HEK293 (cell line): ENCODE measurements around the gene EBP.

Experiments used
- INSM2 ChIP-seq: fragments of 450-650 bp; formaldehyde crosslinking; IDR thresholded peaks from 2 replicates; pipeline ENCODE4 v1.5.1; 2016; ENCODE audit warnings: missing biosample characterization, missing genetic modification characterization
- KLF16 ChIP-seq: fragments of 450-650 bp; formaldehyde crosslinking; IDR thresholded peaks from 2 replicates; pipeline ENCODE4 v1.5.1; 2017; ENCODE audit warnings: missing biosample characterization, missing genetic modification characterization
- MEIS1 ChIP-seq: sonication (generic); formaldehyde crosslinking; IDR thresholded peaks from 2 replicates; pipeline ENCODE4 v1.8.1; 2022; ENCODE audit warnings: missing genetic modification reagents, mild to moderate bottlenecking, borderline replicate concordance
- MYNN ChIP-seq: fragments of 450-650 bp; formaldehyde crosslinking; IDR thresholded peaks from 2 replicates; pipeline ENCODE4 v1.5.1; 2016; ENCODE audit warnings: missing biosample characterization, missing genetic modification characterization, borderline replicate concordance
- ZBTB8A ChIP-seq: fragments of 450-650 bp; formaldehyde crosslinking; IDR thresholded peaks from 2 replicates; pipeline ENCODE4 v1.5.1; 2016; ENCODE audit warnings: missing biosample characterization, missing genetic modification characterization
- ZFP41 ChIP-seq: fragments of 450-650 bp; formaldehyde crosslinking; IDR thresholded peaks from 2 replicates; pipeline ENCODE4 v1.5.1; 2016; ENCODE audit warnings: missing biosample characterization, missing genetic modification characterization, borderline replicate concordance
- ZNF10 ChIP-seq: fragments of 450-650 bp; formaldehyde crosslinking; IDR thresholded peaks from 2 replicates; pipeline ENCODE4 v1.5.1; 2017; ENCODE audit warnings: missing biosample characterization, missing genetic modification characterization
- ZNF112 ChIP-seq: fragments of 450-650 bp; formaldehyde crosslinking; IDR thresholded peaks from 2 replicates; pipeline ENCODE4 v1.5.0; 2017; ENCODE audit warnings: missing biosample characterization, missing genetic modification characterization
- ZNF132 ChIP-seq: fragments of 450-650 bp; formaldehyde crosslinking; IDR thresholded peaks from 2 replicates; pipeline ENCODE4 v1.5.1; 2017; ENCODE audit warnings: missing biosample characterization, missing genetic modification characterization, borderline replicate concordance
- ZNF146 ChIP-seq: fragments of 450-650 bp; formaldehyde crosslinking; IDR thresholded peaks from 2 replicates; pipeline ENCODE4 v1.5.1; 2016; ENCODE audit warnings: missing biosample characterization, missing genetic modification characterization
- ZNF157 ChIP-seq: fragments of 450-650 bp; formaldehyde crosslinking; IDR thresholded peaks from 2 replicates; pipeline ENCODE4 v1.5.1; 2016; ENCODE audit warnings: missing biosample characterization, missing genetic modification characterization
- ZNF174 ChIP-seq: fragments of 450-650 bp; formaldehyde crosslinking; IDR thresholded peaks from 2 replicates; pipeline ENCODE4 v1.5.0; 2017; ENCODE audit warnings: missing biosample characterization, mild to moderate bottlenecking, missing genetic modification characterization
- ZNF184 ChIP-seq: fragments of 450-650 bp; IDR thresholded peaks from 2 replicates; pipeline ENCODE4 v1.5.1; 2018; ENCODE audit warnings: missing biosample characterization, mild to moderate bottlenecking, missing genetic modification characterization
- ZNF350 ChIP-seq: fragments of 450-650 bp; formaldehyde crosslinking; IDR thresholded peaks from 2 replicates; pipeline ENCODE4 v1.5.0; 2017; ENCODE audit warnings: missing biosample characterization, mild to moderate bottlenecking, missing genetic modification characterization
- ZNF362 ChIP-seq: fragments of 450-650 bp; formaldehyde crosslinking; IDR thresholded peaks from 2 replicates; pipeline ENCODE4 v1.5.1; 2016; ENCODE audit warnings: missing biosample characterization, missing genetic modification characterization
- ZNF391 ChIP-seq: fragments of 450-650 bp; formaldehyde crosslinking; IDR thresholded peaks from 2 replicates; pipeline ENCODE4 v1.5.1; 2016; ENCODE audit warnings: low read depth, missing biosample characterization, missing genetic modification characterization, borderline replicate concordance
- ZNF610 ChIP-seq: fragments of 450-650 bp; formaldehyde crosslinking; IDR thresholded peaks from 2 replicates; pipeline ENCODE4 v1.5.1; 2016; ENCODE audit warnings: missing biosample characterization, missing genetic modification characterization, borderline replicate concordance
- ZNF654 ChIP-seq: fragments of 450-650 bp; formaldehyde crosslinking; IDR thresholded peaks from 2 replicates; pipeline ENCODE4 v1.5.1; 2016; ENCODE audit warnings: low read depth, missing biosample characterization, missing genetic modification characterization
- ZNF76 ChIP-seq: fragments of 450-650 bp; formaldehyde crosslinking; IDR thresholded peaks from 2 replicates; pipeline ENCODE4; 2016; ENCODE audit warnings: low read depth, missing biosample characterization, missing genetic modification characterization, borderline replicate concordance
- ZNF777 ChIP-seq: fragments of 450-650 bp; formaldehyde crosslinking; IDR thresholded peaks from 2 replicates; pipeline ENCODE4 v1.5.1; 2017; ENCODE audit warnings: missing biosample characterization, missing genetic modification characterization, borderline replicate concordance
- ZNF791 ChIP-seq: fragments of 450-650 bp; formaldehyde crosslinking; IDR thresholded peaks from 2 replicates; pipeline ENCODE4 v1.5.1; 2016; ENCODE audit warnings: missing biosample characterization, missing genetic modification characterization
- ZNF843 ChIP-seq: fragments of 450-650 bp; formaldehyde crosslinking; IDR thresholded peaks from 2 replicates; pipeline ENCODE4 v1.5.1; 2016; ENCODE audit warnings: missing biosample characterization, missing genetic modification characterization
- ZSCAN23 ChIP-seq: fragments of 450-650 bp; formaldehyde crosslinking; IDR thresholded peaks from 2 replicates; pipeline ENCODE4 v1.5.1; 2016; ENCODE audit warnings: missing biosample characterization, missing genetic modification characterization
- TF ChIP-seq, protein P1 (sequence below): fragments of 450-650 bp; formaldehyde crosslinking; IDR thresholded peaks from 2 replicates; pipeline ENCODE4 v1.5.1; 2016; ENCODE audit warnings: missing biosample characterization, missing genetic modification characterization
- TF ChIP-seq, protein P2 (sequence below): fragments of 450-650 bp; formaldehyde crosslinking; IDR thresholded peaks from 2 replicates; pipeline ENCODE4 v1.5.1; 2017; ENCODE audit warnings: missing biosample characterization, mild to moderate bottlenecking, missing genetic modification characterization, moderate library complexity
- TF ChIP-seq, protein P3 (sequence below): IDR thresholded peaks from 2 replicates; pipeline ENCODE4 v1.6.1; 2011; ENCODE audit warnings: mild to moderate bottlenecking, low read depth, low read length, borderline replicate concordance
- TF ChIP-seq, protein P4 (sequence below): fragments of 450-650 bp; formaldehyde crosslinking; optimal IDR thresholded peaks from 2 replicates; pipeline ENCODE3; 2016; ENCODE audit warnings: missing biosample characterization, mild to moderate bottlenecking, missing genetic modification characterization
- TF ChIP-seq, protein P5 (sequence below): fragments of 450-650 bp; formaldehyde crosslinking; IDR thresholded peaks from 2 replicates; pipeline ENCODE4 v1.5.1; 2016; ENCODE audit warnings: missing biosample characterization, missing genetic modification characterization

EBP gene

DNA sequence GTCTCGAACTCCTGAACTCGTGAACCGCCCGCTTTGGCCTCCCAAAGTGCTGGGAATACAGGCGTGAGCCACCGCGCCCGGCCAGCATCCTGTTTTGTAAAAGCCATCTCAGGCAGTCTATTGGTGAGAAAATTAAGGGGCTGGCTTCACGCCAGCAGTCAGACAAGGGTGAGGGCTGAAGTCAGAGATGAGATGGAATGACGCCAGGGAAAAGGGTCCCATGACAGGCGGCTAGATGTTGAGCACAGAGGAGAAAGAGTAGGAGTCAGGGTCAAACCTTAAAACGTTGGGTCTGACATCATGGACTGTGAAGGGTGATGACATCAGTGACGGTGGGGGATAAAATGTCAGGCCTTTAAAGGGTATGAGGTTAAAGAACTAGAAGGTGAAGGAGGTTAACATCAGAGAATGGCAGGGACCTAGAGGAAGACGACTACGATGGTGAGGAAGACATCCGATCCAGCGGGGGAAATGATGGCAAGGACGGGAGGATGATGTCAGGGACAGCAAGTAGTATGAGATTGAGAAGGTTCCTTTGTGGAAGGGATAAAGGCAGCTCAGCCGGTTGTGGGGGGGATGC is 52.2 kb downstream of the EBP start (continued):
- TF ChIP-seq ZNF654 (tag by site-specific recombination) (no peak), ZNF174 (tag by site-specific recombination) (no peak), ZNF843 (0 out of 2 replicates have a peak, but pooled peaks have one; percentile 11), ZNF10 (peak; percentile 76; the same call in 1 of the 2 replicates), ZNF777 (tag by site-specific recombination) (no peak), KLF16 (tag by site-specific recombination) (no peak), ZSCAN23 (no peak), ZNF362 (tag by site-specific recombination) (no peak), ZNF184 (tag by site-specific recombination) (no peak), ZNF610 (tag by site-specific recombination) (no peak), ZNF350 (tag by site-specific recombination) (no peak), MEIS1 (no peak), ZBTB8A (tag by site-specific recombination) (no peak), ZNF391 (no peak), MYNN (tag by site-specific recombination) (no peak), ZNF132 (tag by site-specific recombination) (no peak), ZFP41 (tag by site-specific recombination) (no peak), ZNF157 (tag by site-specific recombination) (no peak), ZNF112 (tag by site-specific recombination) (no peak), ZNF76 (tag by site-specific recombination) (no peak; the same call in 1 of the 2 replicates), INSM2 (tag by site-specific recombination) (no peak; the same call in 1 of the 2 replicates), ZNF146 (tag by site-specific recombination) (no peak), ZNF791 (tag by site-specific recombination) (no peak)
- TF ChIP-seq, protein P1, sequence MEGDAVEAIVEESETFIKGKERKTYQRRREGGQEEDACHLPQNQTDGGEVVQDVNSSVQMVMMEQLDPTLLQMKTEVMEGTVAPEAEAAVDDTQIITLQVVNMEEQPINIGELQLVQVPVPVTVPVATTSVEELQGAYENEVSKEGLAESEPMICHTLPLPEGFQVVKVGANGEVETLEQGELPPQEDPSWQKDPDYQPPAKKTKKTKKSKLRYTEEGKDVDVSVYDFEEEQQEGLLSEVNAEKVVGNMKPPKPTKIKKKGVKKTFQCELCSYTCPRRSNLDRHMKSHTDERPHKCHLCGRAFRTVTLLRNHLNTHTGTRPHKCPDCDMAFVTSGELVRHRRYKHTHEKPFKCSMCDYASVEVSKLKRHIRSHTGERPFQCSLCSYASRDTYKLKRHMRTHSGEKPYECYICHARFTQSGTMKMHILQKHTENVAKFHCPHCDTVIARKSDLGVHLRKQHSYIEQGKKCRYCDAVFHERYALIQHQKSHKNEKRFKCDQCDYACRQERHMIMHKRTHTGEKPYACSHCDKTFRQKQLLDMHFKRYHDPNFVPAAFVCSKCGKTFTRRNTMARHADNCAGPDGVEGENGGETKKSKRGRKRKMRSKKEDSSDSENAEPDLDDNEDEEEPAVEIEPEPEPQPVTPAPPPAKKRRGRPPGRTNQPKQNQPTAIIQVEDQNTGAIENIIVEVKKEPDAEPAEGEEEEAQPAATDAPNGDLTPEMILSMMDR (tag by site-specific recombination): no peak
- TF ChIP-seq, protein P2, sequence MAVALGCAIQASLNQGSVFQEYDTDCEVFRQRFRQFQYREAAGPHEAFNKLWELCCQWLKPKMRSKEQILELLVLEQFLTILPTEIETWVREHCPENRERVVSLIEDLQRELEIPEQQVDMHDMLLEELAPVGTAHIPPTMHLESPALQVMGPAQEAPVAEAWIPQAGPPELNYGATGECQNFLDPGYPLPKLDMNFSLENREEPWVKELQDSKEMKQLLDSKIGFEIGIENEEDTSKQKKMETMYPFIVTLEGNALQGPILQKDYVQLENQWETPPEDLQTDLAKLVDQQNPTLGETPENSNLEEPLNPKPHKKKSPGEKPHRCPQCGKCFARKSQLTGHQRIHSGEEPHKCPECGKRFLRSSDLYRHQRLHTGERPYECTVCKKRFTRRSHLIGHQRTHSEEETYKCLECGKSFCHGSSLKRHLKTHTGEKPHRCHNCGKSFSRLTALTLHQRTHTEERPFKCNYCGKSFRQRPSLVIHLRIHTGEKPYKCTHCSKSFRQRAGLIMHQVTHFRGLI (tag by site-specific recombination): no peak
- TF ChIP-seq, protein P3, sequence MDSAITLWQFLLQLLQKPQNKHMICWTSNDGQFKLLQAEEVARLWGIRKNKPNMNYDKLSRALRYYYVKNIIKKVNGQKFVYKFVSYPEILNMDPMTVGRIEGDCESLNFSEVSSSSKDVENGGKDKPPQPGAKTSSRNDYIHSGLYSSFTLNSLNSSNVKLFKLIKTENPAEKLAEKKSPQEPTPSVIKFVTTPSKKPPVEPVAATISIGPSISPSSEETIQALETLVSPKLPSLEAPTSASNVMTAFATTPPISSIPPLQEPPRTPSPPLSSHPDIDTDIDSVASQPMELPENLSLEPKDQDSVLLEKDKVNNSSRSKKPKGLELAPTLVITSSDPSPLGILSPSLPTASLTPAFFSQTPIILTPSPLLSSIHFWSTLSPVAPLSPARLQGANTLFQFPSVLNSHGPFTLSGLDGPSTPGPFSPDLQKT: no peak
- TF ChIP-seq, protein P4, sequence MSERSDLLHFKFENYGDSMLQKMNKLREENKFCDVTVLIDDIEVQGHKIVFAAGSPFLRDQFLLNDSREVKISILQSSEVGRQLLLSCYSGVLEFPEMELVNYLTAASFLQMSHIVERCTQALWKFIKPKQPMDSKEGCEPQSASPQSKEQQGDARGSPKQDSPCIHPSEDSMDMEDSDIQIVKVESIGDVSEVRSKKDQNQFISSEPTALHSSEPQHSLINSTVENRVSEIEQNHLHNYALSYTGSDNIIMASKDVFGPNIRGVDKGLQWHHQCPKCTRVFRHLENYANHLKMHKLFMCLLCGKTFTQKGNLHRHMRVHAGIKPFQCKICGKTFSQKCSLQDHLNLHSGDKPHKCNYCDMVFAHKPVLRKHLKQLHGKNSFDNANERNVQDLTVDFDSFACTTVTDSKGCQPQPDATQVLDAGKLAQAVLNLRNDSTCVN (tag by site-specific recombination): no peak
- TF ChIP-seq, protein P5, sequence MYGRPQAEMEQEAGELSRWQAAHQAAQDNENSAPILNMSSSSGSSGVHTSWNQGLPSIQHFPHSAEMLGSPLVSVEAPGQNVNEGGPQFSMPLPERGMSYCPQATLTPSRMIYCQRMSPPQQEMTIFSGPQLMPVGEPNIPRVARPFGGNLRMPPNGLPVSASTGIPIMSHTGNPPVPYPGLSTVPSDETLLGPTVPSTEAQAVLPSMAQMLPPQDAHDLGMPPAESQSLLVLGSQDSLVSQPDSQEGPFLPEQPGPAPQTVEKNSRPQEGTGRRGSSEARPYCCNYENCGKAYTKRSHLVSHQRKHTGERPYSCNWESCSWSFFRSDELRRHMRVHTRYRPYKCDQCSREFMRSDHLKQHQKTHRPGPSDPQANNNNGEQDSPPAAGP (tag by site-specific recombination): no peak; the same call in 1 of the 2 replicates
